Measurements from ENCODE around the gene ZMYND19. TPM values are rescaled to one million over a fixed set of nuclear protein-coding genes. Genes with fewer than 3 reads are reported as not detected.

The ZMYND19 gene
- total and polyA plus RNA-seq, 2 of the 4 experiments (the other 2 are of a cell fraction), result 14.3 to 21.4 TPM

DNA sequence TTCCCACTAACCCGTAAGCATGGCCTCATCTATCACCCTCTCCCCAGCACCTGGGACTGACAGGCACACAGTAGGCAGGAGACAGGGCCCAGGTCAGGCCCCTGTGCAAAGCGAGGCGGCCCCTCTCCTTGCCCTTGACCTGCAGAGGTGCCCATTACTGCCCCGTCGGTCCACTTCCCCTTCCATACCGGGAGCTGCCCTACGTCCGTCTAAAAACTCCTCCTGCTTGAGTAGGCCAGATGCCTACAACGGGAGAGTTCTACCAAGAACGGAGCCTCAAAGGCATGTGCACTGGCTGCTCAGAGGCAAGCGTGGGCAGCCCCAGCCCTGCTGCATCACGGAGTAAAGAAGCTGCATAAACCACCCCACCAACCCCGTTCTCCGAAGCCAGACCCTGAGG, 7.0 kb downstream of the ZMYND19 start:
- H2AFZ ChIP-seq (replicated peaks; ENCODE audit: low read length, poor library complexity), result no peak overlapping the region
- H3K56ac ChIP-seq (ENCODE audit: extremely low read depth, insufficient read depth, low read length), result no peak overlapping the region
- peaks cover 4% of the 10 kb centered on the region for H4K20me1 ChIP-seq (ENCODE audit: insufficient read depth, low read length)
- no peak overlapping the region for H4K5ac ChIP-seq (ENCODE audit: low read depth, low read length)
- no peak overlapping the region for H2BK5ac ChIP-seq (ENCODE audit: low read depth, low read length, poor library complexity, severe bottlenecking)
- intact Hi-C loops (cut with micrococcal nuclease) (no loop called here), in situ Hi-C loops (cut with MboI; ENCODE audit: low sequenced_read_pairs) (no loop called here), dilution Hi-C loops (cut with HindIII; ENCODE audit: low sequenced_read_pairs, unreplicated experiment) (no loop called here)
- no peak overlapping the region for H2AK9ac ChIP-seq (replicated peaks; ENCODE audit: low read depth, low read length, poor library complexity)
- H3K27me3 ChIP-seq (ENCODE audit: control insufficient read depth, insufficient read depth, low read length), result no peaks in the 10 kb centered on the region
- H3K23ac ChIP-seq (ENCODE audit: low read depth, low read length), result no peak overlapping the region
- no peak overlapping the region for H2AK5ac ChIP-seq (ENCODE audit: low read depth, low read length)
- H4K91ac ChIP-seq (ENCODE audit: insufficient read depth, low read depth, low read length), result no peak overlapping the region
- no peak overlapping the region for H4K8ac ChIP-seq (ENCODE audit: low read depth in 2 of 2, low read length in 2 of 2)
- CTCF ChIA-PET, result no interaction called here
- no peak overlapping the region for H3K14ac ChIP-seq (replicated peaks; ENCODE audit: low read depth, low read length)
- H3K36me3 ChIP-seq (ENCODE audit: control insufficient read depth, insufficient read depth, low read length), result peaks cover 42% of the 10 kb centered on the region
- no peak overlapping the region for H3K9ac ChIP-seq (ENCODE audit: low read depth, low read length)
- no TSS peak for BruUV-seq (replicated peaks)
- no peak overlapping the region for H3K18ac ChIP-seq (ENCODE audit: low read depth, low read length)
- no peak overlapping the region for H3K4me2 ChIP-seq (ENCODE audit: low read depth, low read length)
- no peaks in the 10 kb centered on the region for H3K9me3 ChIP-seq (ENCODE audit: control insufficient read depth, insufficient read depth, low read length)
- H2BK20ac ChIP-seq (ENCODE audit: low read depth, low read length), result no peak overlapping the region
- no peak for TF ChIP-seq CEBPB (IDR thresholded peaks at IDR 0.05; ENCODE audit: low read depth, low read length)
- TF ChIP-seq, protein P1, sequence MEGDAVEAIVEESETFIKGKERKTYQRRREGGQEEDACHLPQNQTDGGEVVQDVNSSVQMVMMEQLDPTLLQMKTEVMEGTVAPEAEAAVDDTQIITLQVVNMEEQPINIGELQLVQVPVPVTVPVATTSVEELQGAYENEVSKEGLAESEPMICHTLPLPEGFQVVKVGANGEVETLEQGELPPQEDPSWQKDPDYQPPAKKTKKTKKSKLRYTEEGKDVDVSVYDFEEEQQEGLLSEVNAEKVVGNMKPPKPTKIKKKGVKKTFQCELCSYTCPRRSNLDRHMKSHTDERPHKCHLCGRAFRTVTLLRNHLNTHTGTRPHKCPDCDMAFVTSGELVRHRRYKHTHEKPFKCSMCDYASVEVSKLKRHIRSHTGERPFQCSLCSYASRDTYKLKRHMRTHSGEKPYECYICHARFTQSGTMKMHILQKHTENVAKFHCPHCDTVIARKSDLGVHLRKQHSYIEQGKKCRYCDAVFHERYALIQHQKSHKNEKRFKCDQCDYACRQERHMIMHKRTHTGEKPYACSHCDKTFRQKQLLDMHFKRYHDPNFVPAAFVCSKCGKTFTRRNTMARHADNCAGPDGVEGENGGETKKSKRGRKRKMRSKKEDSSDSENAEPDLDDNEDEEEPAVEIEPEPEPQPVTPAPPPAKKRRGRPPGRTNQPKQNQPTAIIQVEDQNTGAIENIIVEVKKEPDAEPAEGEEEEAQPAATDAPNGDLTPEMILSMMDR (conservative IDR thresholded peaks at IDR 0.05; ENCODE audit: low read depth, low read length), result no peak
- TF ChIP-seq USF2 (IDR thresholded peaks at IDR 0.05; ENCODE audit: low read depth, low read length), result no peak
- no peak for TF ChIP-seq RCOR1 (IDR thresholded peaks at IDR 0.05; ENCODE audit: insufficient replicate concordance, low read length)
- TF ChIP-seq MXI1 (IDR thresholded peaks at IDR 0.05; ENCODE audit: borderline replicate concordance, low read depth, low read length), result no peak
- TF ChIP-seq MAZ (IDR thresholded peaks at IDR 0.05; ENCODE audit: borderline replicate concordance, low read depth, low read length), result no peak
- TF ChIP-seq SMC3 (IDR thresholded peaks at IDR 0.05; ENCODE audit: low read depth, low read length), result no peak
- no peak for TF ChIP-seq RFX5 (IDR thresholded peaks at IDR 0.05; ENCODE audit: low read depth, low read length)
- TF ChIP-seq NFE2L2 (IDR thresholded peaks at IDR 0.05; ENCODE audit: low read depth, low read length), result no peak
- TF ChIP-seq, protein P2, sequence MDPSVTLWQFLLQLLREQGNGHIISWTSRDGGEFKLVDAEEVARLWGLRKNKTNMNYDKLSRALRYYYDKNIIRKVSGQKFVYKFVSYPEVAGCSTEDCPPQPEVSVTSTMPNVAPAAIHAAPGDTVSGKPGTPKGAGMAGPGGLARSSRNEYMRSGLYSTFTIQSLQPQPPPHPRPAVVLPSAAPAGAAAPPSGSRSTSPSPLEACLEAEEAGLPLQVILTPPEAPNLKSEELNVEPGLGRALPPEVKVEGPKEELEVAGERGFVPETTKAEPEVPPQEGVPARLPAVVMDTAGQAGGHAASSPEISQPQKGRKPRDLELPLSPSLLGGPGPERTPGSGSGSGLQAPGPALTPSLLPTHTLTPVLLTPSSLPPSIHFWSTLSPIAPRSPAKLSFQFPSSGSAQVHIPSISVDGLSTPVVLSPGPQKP (IDR thresholded peaks at IDR 0.05; ENCODE audit: borderline replicate concordance, low read depth, low read length), result no peak
- no peak for TF ChIP-seq MAFK (IDR thresholded peaks at IDR 0.05; ENCODE audit: low read depth, low read length)
- no peak for TF ChIP-seq CHD1 (IDR thresholded peaks at IDR 0.05; ENCODE audit: low read depth, low read length)
- DNase-seq, result no peak
- H3K9me1 ChIP-seq (ENCODE audit: insufficient read depth, low read length), result no peaks in the 10 kb centered on the region
- POLR2A ChIA-PET (ENCODE audit: unreplicated experiment), result no interaction called here
- WGBS, 2 experiments (ENCODE audit: extremely low coverage in 2 of 2, insufficient read length in 1 of 2), result 93% methylated on average over 3 of the region's 14 CpGs; no CpG with 5 or more reads in 1 of the 2 experiments
- no peak overlapping the region for H2BK15ac ChIP-seq (ENCODE audit: low read depth, low read length)
- H3K4ac ChIP-seq (ENCODE audit: low read depth, low read length), result no peak overlapping the region
- H3K4me1 ChIP-seq (ENCODE audit: control insufficient read depth, insufficient read depth, low read length), result no peaks in the 10 kb centered on the region
- H3K79me1 ChIP-seq (ENCODE audit: low read depth in 1 of 2, low read length in 2 of 2), result peaks cover under 1 to 29% of the 10 kb centered on the region in 2 experiments; a peak in 3 of 4 replicates
- no peak for ATAC-seq (ENCODE audit: low read depth)
- no peak overlapping the region for H2BK120ac ChIP-seq (ENCODE audit: low read depth, low read length)
- H3K4me3 ChIP-seq (ENCODE audit: insufficient read depth, low read depth, low read length), result no peak overlapping the region
- no peak overlapping the region for H3K27ac ChIP-seq (ENCODE audit: insufficient read depth, low read length)
